GM11168 (cell line): ENCODE measurements around the gene MTCH1.

Experiments
- in situ Hi-C: fragments of 300-500 bp; cut with MboI; formaldehyde crosslinking; loops from one replicate; pipeline ENCODE4 v1.12.0; 2022; ENCODE audit warnings: low sequenced_read_pairs; ENCODE audit not compliant: unreplicated experiment

MTCH1 gene

GRCh38 chr6:37018198-37019064, 32.4 kb upstream of the MTCH1 start:
- in situ Hi-C loops = loop anchor here (10.0 kb wide), 1 partner anchor 134 kb away; the partner anchor contains the start of gene C6orf89

GRCh38 chr6:37017606-37018197, 31.7 kb upstream of the MTCH1 start:
- in situ Hi-C loops = loop anchor here (10.0 kb wide), 1 partner anchor 133 kb away; the partner anchor contains the start of gene C6orf89

GRCh38 chr6:37016995-37017394, 31.0 kb upstream of the MTCH1 start:
- in situ Hi-C loops = loop anchor here (10.0 kb wide), 1 partner anchor 132 kb away; the partner anchor contains the start of gene C6orf89

GRCh38 chr6:37015532-37015931, 29.5 kb upstream of the MTCH1 start:
- in situ Hi-C loops = loop anchor here (10.0 kb wide), 1 partner anchor 131 kb away; the partner anchor contains the start of gene C6orf89

- in situ Hi-C loops = loop anchor here (10.0 kb wide), 1 partner anchor 130 kb away; the partner anchor contains the start of gene C6orf89
These were observed 28.7 kb upstream of the MTCH1 start for GRCh38 chr6:37014667-37015066.

- in situ Hi-C loops = loop anchor here (10.0 kb wide), 1 partner anchor 129 kb away; the partner anchor contains the start of gene C6orf89
These were observed 27.8 kb upstream of the MTCH1 start for GRCh38 chr6:37013516-37014491.

GRCh38 chr6:37011656-37012378, 25.8 kb upstream of the MTCH1 start:
- in situ Hi-C loops = loop anchor here (10.0 kb wide), 1 partner anchor 127 kb away; the partner anchor contains the start of gene C6orf89

GRCh38 chr6:37010402-37010892, 24.5 kb upstream of the MTCH1 start:
- in situ Hi-C loops = loop anchor here (10.0 kb wide), 1 partner anchor 126 kb away; the partner anchor contains the start of gene C6orf89

- in situ Hi-C loops = no loop called here
These were observed 22.8 kb upstream of the MTCH1 start for GRCh38 chr6:37008484-37009465.

GRCh38 chr6:37007340-37008043, 21.5 kb upstream of the MTCH1 start:
- in situ Hi-C loops = no loop called here

- in situ Hi-C loops = no loop called here
These were observed 20.9 kb upstream of the MTCH1 start for GRCh38 chr6:37006793-37007339.

GRCh38 chr6:37005827-37006567, 20.0 kb upstream of the MTCH1 start:
- in situ Hi-C loops = no loop called here

GRCh38 chr6:37005061-37005810, 19.2 kb upstream of the MTCH1 start, which contains the start of gene FGD2:
Gene FGD2 (plus strand): TSS chr6:37005655. CDS start chr6:37005818, 163 bp downstream.
- in situ Hi-C loops = no loop called here

- in situ Hi-C loops = no loop called here
These were observed 18.3 kb upstream of the MTCH1 start for GRCh38 chr6:37004044-37004980.
